Measurements from ENCODE around the gene POLR1E.
"Not testable (repeated sequence)": the region's sequence is repeated elsewhere in the genome, so short reads cannot be mapped to it uniquely, and the experiment has no call there.

The POLR1E gene

GRCh38 chr9:37508834-37509206 lies 23.1 kb downstream of the POLR1E start:
- DNase-seq (ENCODE audit: extremely low read depth, low read depth): no peak
- no peak for TF ChIP-seq CTCF (IDR thresholded peaks at IDR 0.05; ENCODE audit: low read depth, low read length)

- DNase-seq (ENCODE audit: extremely low read depth, low read depth): no peak
- TF ChIP-seq CTCF (IDR thresholded peaks at IDR 0.05; ENCODE audit: low read depth, low read length): no peak
These were observed 23.8 kb downstream of the POLR1E start for GRCh38 chr9:37509536-37509935.

- not testable (repeated sequence) for DNase-seq (ENCODE audit: extremely low read depth, low read depth)
These were observed 24.3 kb downstream of the POLR1E start for GRCh38 chr9:37510053-37510452.

- no peak for TF ChIP-seq CTCF (IDR thresholded peaks at IDR 0.05; ENCODE audit: low read depth, low read length)
- no peak for DNase-seq (ENCODE audit: extremely low read depth, low read depth)
These were observed 25.6 kb downstream of the POLR1E start for GRCh38 chr9:37511016-37512010.

- DNase-seq (ENCODE audit: extremely low read depth, low read depth): no peak
- no peak for TF ChIP-seq CTCF (IDR thresholded peaks at IDR 0.05; ENCODE audit: low read depth, low read length)
These were observed 26.7 kb downstream of the POLR1E start for GRCh38 chr9:37512437-37512836.

GRCh38 chr9:37514415-37514814 lies 28.7 kb downstream of the POLR1E start:
- DNase-seq (ENCODE audit: extremely low read depth, low read depth): not testable (repeated sequence)

- no peak for DNase-seq (ENCODE audit: extremely low read depth, low read depth)
- TF ChIP-seq CTCF (IDR thresholded peaks at IDR 0.05; ENCODE audit: low read depth, low read length): no peak
These were observed 29.3 kb downstream of the POLR1E start for GRCh38 chr9:37514999-37515398.

- TF ChIP-seq CTCF (IDR thresholded peaks at IDR 0.05; ENCODE audit: low read depth, low read length): no peak
These were observed 30.0 kb downstream of the POLR1E start for GRCh38 chr9:37515620-37516258.

More at GRCh38 chr9:37515620-37516258, 30.0 kb downstream of the POLR1E start:
- DNase-seq (ENCODE audit: extremely low read depth, low read depth): no peak

Measured in AG09319 (cell line).